Neuronal stem cell (in vitro differentiated cells): Measurements from ENCODE around the gene CYP19A1.

Experiments
- DNase-seq: peaks from one replicate; pipeline ENCODE4 v3.0.0-alpha.2; 2013; ENCODE audit warnings: low spot score
- H2AFZ ChIP-seq: one replicate; pipeline ENCODE4 v1.6.1; 2013; ENCODE audit warnings: mild to moderate bottlenecking, low read length, inconsistent platforms
- H2AK5ac ChIP-seq: 2 replicates; pipeline ENCODE4 v1.6.1; 2013; ENCODE audit warnings: low read depth, mild to moderate bottlenecking, inconsistent platforms, low read length, moderate library complexity, mixed read lengths
- H2BK120ac ChIP-seq: 2 replicates; pipeline ENCODE4 v1.6.1; 2013; ENCODE audit warnings: low read depth, mild to moderate bottlenecking, inconsistent platforms, low read length, moderate library complexity, mixed read lengths
- H2BK12ac ChIP-seq: one replicate; pipeline ENCODE4 v1.6.1; 2013; ENCODE audit warnings: low read length, inconsistent platforms
- H2BK15ac ChIP-seq: 2 replicates; pipeline ENCODE4 v1.6.1; 2013; ENCODE audit warnings: mild to moderate bottlenecking, low read length, inconsistent platforms, mixed read lengths
- H2BK5ac ChIP-seq: one replicate; pipeline ENCODE4 v1.6.1; 2013; ENCODE audit warnings: inconsistent platforms, mild to moderate bottlenecking, low read length, moderate library complexity
- H3K14ac ChIP-seq: one replicate; pipeline ENCODE4 v1.6.1; 2013; ENCODE audit warnings: low read length, inconsistent platforms
- H3K18ac ChIP-seq: 2 replicates; pipeline ENCODE4 v1.6.1; 2013; ENCODE audit warnings: low read length, inconsistent platforms
- H3K23ac ChIP-seq: 2 replicates; pipeline ENCODE4 v1.6.1; 2013; ENCODE audit warnings: low read depth, mild to moderate bottlenecking, mixed read lengths, low read length, inconsistent platforms; ENCODE audit not compliant: poor library complexity
- H3K27ac ChIP-seq: replicated peaks from 3 replicates; pipeline ENCODE4 v1.5.1; 2013; ENCODE audit warnings: low read length, inconsistent platforms
- H3K27me3 ChIP-seq, 3 experiments: 2 replicates each; pipeline ENCODE4 v1.6.1; 2013; ENCODE audit warnings: low read length in 3 of 3, mild to moderate bottlenecking in 2 of 3, inconsistent platforms in 1 of 3, low read depth in 1 of 3, mixed read lengths in 1 of 3, moderate library complexity in 1 of 3; ENCODE audit not compliant: control insufficient read depth in 3 of 3, insufficient read depth in 3 of 3
- H3K36me3 ChIP-seq, 2 donors: replicated peaks in 1 of 2; 2 replicates each; pipeline ENCODE4 v1.6.1; 2013; ENCODE audit warnings: low read length in 2 of 2; ENCODE audit not compliant: control insufficient read depth in 2 of 2, insufficient read depth in 2 of 2
- H3K4ac ChIP-seq: 2 replicates; pipeline ENCODE4 v1.6.1; 2013; ENCODE audit warnings: inconsistent platforms, mild to moderate bottlenecking, low read length, moderate library complexity
- H3K4me1 ChIP-seq, 2 donors: 1 replicate in 1 of 2; 2 replicates in 1 of 2; pipeline ENCODE4 v1.6.1; 2013; ENCODE audit warnings: low read length in 2 of 2, low read depth in 1 of 2; ENCODE audit not compliant: control insufficient read depth in 2 of 2, insufficient read depth in 1 of 2
- H3K4me2 ChIP-seq: one replicate; pipeline ENCODE4 v1.6.1; 2013; ENCODE audit warnings: mild to moderate bottlenecking, low read length, inconsistent platforms; ENCODE audit not compliant: insufficient read depth, poor library complexity, severe bottlenecking
- H3K4me3 ChIP-seq, 2 donors: 2 replicates each; pipeline ENCODE4 v1.5.1; 2013; ENCODE audit warnings: low read length in 2 of 2, mild to moderate bottlenecking in 2 of 2, inconsistent platforms in 1 of 2, moderate library complexity in 1 of 2
- H3K79me1 ChIP-seq: one replicate; pipeline ENCODE4 v1.6.1; 2013; ENCODE audit warnings: low read depth, mild to moderate bottlenecking, inconsistent platforms, low read length, moderate library complexity
- H3K9ac ChIP-seq: one replicate; pipeline ENCODE4 v1.6.1; 2013; ENCODE audit warnings: mild to moderate bottlenecking, low read depth, low read length, inconsistent platforms; ENCODE audit not compliant: poor library complexity
- H3K9me3 ChIP-seq, 2 donors: replicated peaks in 1 of 2; 2 replicates each; pipeline versions ENCODE3 to v1.6.1; 2013; ENCODE audit warnings: low read length in 2 of 2, mild to moderate bottlenecking in 2 of 2, inconsistent platforms in 1 of 2, low read depth in 1 of 2, mixed read lengths in 1 of 2, moderate library complexity in 1 of 2; ENCODE audit not compliant: control insufficient read depth in 2 of 2, insufficient read depth in 1 of 2
- H4K8ac ChIP-seq: one replicate; pipeline ENCODE4 v1.6.1; 2013; ENCODE audit warnings: low read depth, mild to moderate bottlenecking, inconsistent platforms, low read length, moderate library complexity
- H4K91ac ChIP-seq: one replicate; pipeline ENCODE4 v1.6.1; 2013; ENCODE audit warnings: low read length, low read depth, mild to moderate bottlenecking, inconsistent platforms; ENCODE audit not compliant: poor library complexity
- WGBS, 2 donors: extraction: QIAGEN DNeasy Blood & Tissue Kit; methylation state at CpG; one replicate each; pipeline ENCODE4 v1.1.7; 2013; ENCODE audit warnings: missing lambda C conversion rate in 2 of 2, mixed read lengths in 1 of 2; ENCODE audit not compliant: insufficient read length in 2 of 2, insufficient replicate concordance in 1 of 2; ENCODE audit errors: extremely low coverage in 2 of 2; 5-methylcytosine and 5-hydroxymethylcytosine counted together

The CYP19A1 gene

GRCh38 chr15:51245628-51246027 lies 92.8 kb downstream of the CYP19A1 start:
- Histone ChIP-seq H3K4ac (no peak overlapping the region), H3K9ac (no peak overlapping the region), H3K23ac (no peak overlapping the region), H2BK15ac (no peak overlapping the region), H3K4me1 (peaks cover 0 to 3% of the 10 kb centered on the region in 2 donors), H3K79me1 (no peaks in the 10 kb centered on the region), H2BK5ac (no peak overlapping the region), H3K36me3 (no peaks in the 10 kb centered on the region), H3K4me3 (no peak overlapping the region), H2BK12ac (no peak overlapping the region), H3K14ac (no peak overlapping the region), H3K27ac (no peak overlapping the region), H3K18ac (no peak overlapping the region), H2AK5ac (no peak overlapping the region), H2AFZ (no peak overlapping the region), H3K9me3 (no peaks in the 10 kb centered on the region), H3K4me2 (no peak overlapping the region), H4K8ac (no peak overlapping the region), H4K91ac (no peak overlapping the region), H2BK120ac (no peak overlapping the region), H3K27me3 (no peaks in the 10 kb centered on the region)
- DNase-seq, result no peak
- WGBS, 2 donors, result no CpG with 5 or more reads among the region's 1 CpG

GRCh38 chr15:51244423-51244869 lies 94.0 kb downstream of the CYP19A1 start:
- no peak overlapping the region for H3K14ac ChIP-seq
- no peak overlapping the region for H3K4ac ChIP-seq
- H2BK120ac ChIP-seq, result no peak overlapping the region
- H3K23ac ChIP-seq, result no peak overlapping the region
- H3K4me3 ChIP-seq, result no peak overlapping the region
- no peak overlapping the region for H2AFZ ChIP-seq
- H3K18ac ChIP-seq, result no peak overlapping the region
- H3K27me3 ChIP-seq, result no peaks in the 10 kb centered on the region
- no peak for DNase-seq
- no peak overlapping the region for H3K4me2 ChIP-seq
- H3K79me1 ChIP-seq, result no peaks in the 10 kb centered on the region
- no CpG with 5 or more reads among the region's 2 CpGs for WGBS, 2 donors
- H3K4me1 ChIP-seq, result peaks cover 0 to 3% of the 10 kb centered on the region in 2 donors
- H3K9ac ChIP-seq, result no peak overlapping the region
- H2BK5ac ChIP-seq, result no peak overlapping the region
- no peak overlapping the region for H4K8ac ChIP-seq
- H4K91ac ChIP-seq, result no peak overlapping the region
- no peaks in the 10 kb centered on the region for H3K9me3 ChIP-seq
- no peak overlapping the region for H2BK12ac ChIP-seq
- H2AK5ac ChIP-seq, result no peak overlapping the region
- H3K36me3 ChIP-seq, result no peaks in the 10 kb centered on the region
- no peak overlapping the region for H2BK15ac ChIP-seq
- H3K27ac ChIP-seq, result no peak overlapping the region

- Histone ChIP-seq H3K9me3 (no peaks in the 10 kb centered on the region), H3K23ac (no peak overlapping the region), H3K79me1 (no peaks in the 10 kb centered on the region), H3K27ac (no peak overlapping the region), H3K4me3 (no peak overlapping the region), H2BK12ac (no peak overlapping the region), H3K9ac (no peak overlapping the region), H3K18ac (no peak overlapping the region), H2BK5ac (no peak overlapping the region), H2BK120ac (no peak overlapping the region), H2BK15ac (no peak overlapping the region), H3K4ac (no peak overlapping the region), H3K27me3 (no peaks in the 10 kb centered on the region), H3K4me1 (peaks cover 0 to 3% of the 10 kb centered on the region in 2 donors), H2AK5ac (no peak overlapping the region), H4K8ac (no peak overlapping the region), H3K14ac (no peak overlapping the region), H3K36me3 (no peaks in the 10 kb centered on the region), H4K91ac (no peak overlapping the region), H3K4me2 (no peak overlapping the region), H2AFZ (no peak overlapping the region)
- no peak for DNase-seq
Observed at GRCh38 chr15:51243774-51244173, 94.6 kb downstream of the CYP19A1 start.

- no peak overlapping the region for H3K23ac ChIP-seq
- no peaks in the 10 kb centered on the region for H3K27me3 ChIP-seq
- no peak overlapping the region for H2BK12ac ChIP-seq
- H2AFZ ChIP-seq, result no peak overlapping the region
- no peak overlapping the region for H3K9ac ChIP-seq
- no peak overlapping the region for H4K8ac ChIP-seq
- no peak overlapping the region for H2BK120ac ChIP-seq
- no peak overlapping the region for H3K4me3 ChIP-seq
- H4K91ac ChIP-seq, result no peak overlapping the region
- H3K14ac ChIP-seq, result no peak overlapping the region
- H3K36me3 ChIP-seq, result no peaks in the 10 kb centered on the region
- H2BK5ac ChIP-seq, result no peak overlapping the region
- H3K79me1 ChIP-seq, result no peaks in the 10 kb centered on the region
- H3K4ac ChIP-seq, result no peak overlapping the region
- H2BK15ac ChIP-seq, result no peak overlapping the region
- no peak for DNase-seq
- no peak overlapping the region for H2AK5ac ChIP-seq
- H3K9me3 ChIP-seq, result no peaks in the 10 kb centered on the region
- no peaks in the 10 kb centered on the region for H3K4me1 ChIP-seq
- no peak overlapping the region for H3K4me2 ChIP-seq
- no CpG with 5 or more reads among the region's 4 CpGs for WGBS, 2 donors
- H3K27ac ChIP-seq, result no peak overlapping the region
- no peak overlapping the region for H3K18ac ChIP-seq
Observed at GRCh38 chr15:51240066-51240465, 98.3 kb downstream of the CYP19A1 start.
